Measurements from ENCODE around the gene SENP7.

GRCh38 chr3:101300073-101300472, 212.9 kb downstream of the SENP7 start:
- no peak for TF ChIP-seq POLR2A (IDR thresholded peaks at IDR 0.05; ENCODE audit: low read depth, low read length)
- no peak for TF ChIP-seq POLR2AphosphoS5 (IDR thresholded peaks at IDR 0.05; ENCODE audit: low read depth, low read length)
- no peak for TF ChIP-seq TAF1 (IDR thresholded peaks at IDR 0.05; ENCODE audit: low read depth, low read length)
- no peak for TF ChIP-seq PAX5 (IDR thresholded peaks at IDR 0.05; ENCODE audit: insufficient read depth, low read length, severe bottlenecking)
- TF ChIP-seq SPI1 (IDR thresholded peaks at IDR 0.05; ENCODE audit: low read depth, low read length) = no peak
- no peak for TF ChIP-seq POU2F2 (IDR thresholded peaks at IDR 0.05; ENCODE audit: low read depth, low read length)
